Adrenal gland (tissue), 19 donors: ENCODE results near the gene KAZALD1. TPM values are rescaled to one million over a fixed set of nuclear protein-coding genes. Genes with fewer than 3 reads are reported as not detected.

Experiments
- DNase-seq, 7 donors: peaks; one replicate each; pipeline ENCODE4 v3.0.0-alpha.2; 2019 to 2020
- H3K27ac ChIP-seq, 5 donors: fragments of 200-600 bp; sonication (generic) in 4 of 5; 1 replicate in 3 of 5; 2 replicates in 2 of 5; pipeline versions ENCODE4 v1.5.1 to v1.8.0; 2016 to 2020; ENCODE audit warnings: mild to moderate bottlenecking in 1 of 5
- H3K27me3 ChIP-seq: fragments of 200-600 bp; 2 replicates; pipeline ENCODE4 v1.8.0; 2021
- H3K36me3 ChIP-seq, 2 donors: fragments of 200-600 bp; replicated peaks in 1 of 2; 1 replicate in 1 of 2; 2 replicates in 1 of 2; pipeline versions ENCODE4 v1.5.1 to v1.8.0; 2018 to 2022
- H3K4me1 ChIP-seq, 2 donors: fragments of 200-600 bp; replicated peaks in 1 of 2; 1 replicate in 1 of 2; 2 replicates in 1 of 2; pipeline versions ENCODE4 v1.5.1 to v1.8.0; 2018 to 2021
- H3K4me3 ChIP-seq, 4 donors: fragments of 200-600 bp; sonication (generic) in 3 of 4; one replicate each; pipeline ENCODE4 v1.5.1; 2016 to 2018
- H3K9me3 ChIP-seq, 3 donors: fragments of 200-600 bp; sonication (generic) in 1 of 3; replicated peaks in 1 of 3; 1 replicate in 2 of 3; 2 replicates in 1 of 3; pipeline versions ENCODE4 v1.5.1 to v1.8.0; 2016 to 2021
- CTCF ChIP-seq, 6 experiments: fragments of 450-650 bp in 4 of 6; fragments of 200-600 bp in 2 of 6; sonication (generic) in 1 of 6; IDR thresholded peaks; 1 replicate in 5 of 6; 2 replicates in 1 of 6; pipeline versions ENCODE4 v1.5.1 to v1.8.0; 2016 to 2021; ENCODE audit warnings: antibody characterized with exemption in 6 of 6, mild to moderate bottlenecking in 2 of 6, moderate library complexity in 1 of 6
- POLR2A ChIP-seq, 2 donors: fragments of 450-650 bp; IDR thresholded peaks; one replicate each; pipeline ENCODE4 v1.6.1; 2017; ENCODE audit warnings: antibody characterized with exemption in 2 of 2, mild to moderate bottlenecking in 2 of 2, moderate library complexity in 1 of 2
- WGBS, 4 donors: extraction: QIAGEN DNeasy Blood & Tissue Kit in 2 of 4; methylation state at CpG; one replicate each; pipeline versions ENCODE4 v1.1.5 to v1.1.7; 2013 to 2017; 5-methylcytosine and 5-hydroxymethylcytosine counted together
- intact Hi-C, 2 donors: fragments of 100-400 bp; cut with DNase I; formaldehyde crosslinking; loops; one replicate each; pipeline versions ENCODE4 v1.14.1 to v1.15.0; 2022 to 2023
- long read RNA-seq, 10 donors: library from polyadenylated mRNA in 3 of 10; unstranded in 2 of 10; stranded (forward) in 1 of 10; transcript quantifications; one replicate each; pipeline ENCODE4 v2.0.0 and lab custom pipeline, GENCODE V29; 2021 to 2026
- polyA plus RNA-seq, 3 donors: library from polyadenylated mRNA; stranded (reverse); fragments of 200-250 nt in 2 of 3; fragments of 350-450 nt in 1 of 3; fragmentation: Illumina TruSeq in 1 of 3; extraction: RNeasy Lipid Tissue Mini Kit (QIAGEN cat#74804) in 1 of 3; gene quantifications; one replicate each; pipeline ENCODE4 v1.2.3, GENCODE V29; 2013 to 2014
- total RNA-seq, 9 donors: library from RNA; depleted of rRNA in 4 of 9; stranded (reverse); fragments of >200 nt in 4 of 9; fragments of 120-200 nt in 1 of 9; fragmentation: NEBNext Ultra II Directional in 1 of 9; extraction: Animal tissue kit (Norgen Biotek cat#: 25700) in 1 of 9; gene quantifications; one replicate each; pipeline versions ENCODE4 v1.1.0 to v1.2.4, GENCODE V29; 2013 to 2023
- donor health status: healthy with polysubstance abuse.
- donor health status: Bipolar disorder and iron deficiency.
- donor health status: DM: yes; HTN: yes; CAD: no.
- donor health status: DM: no; HTN: no; CAD: no.
- donor health status: DM: no; HTN: no; CAD: no.
- donor health status: DM: yes; HTN: yes; CAD: no.

The KAZALD1 gene
- total RNA-seq (1 to 10 TPM; 1.3 to 5.4 (median 2.1) TPM), polyA plus RNA-seq (1 to 10 TPM in 2 of 3 donors, under 1 TPM in 1; 0.55 to 3.9 (median 2.9) TPM)
- long read RNA-seq, donor 1, result 0 reads
- long read RNA-seq, donor 2, result 0 reads
- long read RNA-seq, donor 3, partial matches to known transcripts, result 0 of 1 reads
- long read RNA-seq, donor 3, other reads (novel, unspliced or antisense), result 0 of 1 reads
- long read RNA-seq, donor 4, result 0 reads
- long read RNA-seq, donor 5, partial matches to known transcripts, result 0 of 2 reads
- long read RNA-seq, donor 5, other reads (novel, unspliced or antisense), result 1 of 2 reads
- long read RNA-seq, donor 6, partial matches to known transcripts, result 1 of 1 reads
- long read RNA-seq, donor 6, other reads (novel, unspliced or antisense), result 0 of 1 reads
- long read RNA-seq, donor 7, result 0 reads
- long read RNA-seq, donor 8, result 0 reads
- long read RNA-seq, donor 9, result 0 reads
- long read RNA-seq, donor 10, result 0 reads

GRCh38 chr10:101061624-101062231 is at the start of gene KAZALD1:
KAZALD1 (plus strand) TSS chr10:101061989; CDS start chr10:101062593, 604 bp downstream.
- peak within 1 kb of the TSS; percentile 91 to 99 (median 97) for H3K27ac ChIP-seq
- peaks cover 16% of the 10 kb centered on the region for H3K27me3 ChIP-seq
- intact Hi-C loops, result no loop called here
- no peaks in the 10 kb centered on the region for H3K9me3 ChIP-seq
- H3K4me3 ChIP-seq, result peak within 1 kb of the TSS; percentile 66 to 99 (median 84)
- DNase-seq, result peak in 5 of 7 donors; percentile 17 to 61 (median 35)
- H3K36me3 ChIP-seq, result no peaks in the 10 kb centered on the region
- TF ChIP-seq CTCF (IDR thresholded peaks at IDR 0.05) (no peak), POLR2A (IDR thresholded peaks at IDR 0.05) (no peak)
- WGBS, 4 donors, result 62 to 70% (median 66%) methylated on average over 30 to 31 of the region's 31 CpGs
- peaks cover 17 to 38% of the 10 kb centered on the region in 2 donors for H3K4me1 ChIP-seq

GRCh38 chr10:101012525-101013364 is 49.0 kb upstream of the KAZALD1 start:
- Histone ChIP-seq H3K27me3 (no peaks in the 10 kb centered on the region), H3K27ac (peak overlapping the region in 2 of 5 donors; percentile 50 to 56), H3K36me3 (no peaks in the 10 kb centered on the region), H3K4me3 (no peak overlapping the region), H3K9me3 (no peaks in the 10 kb centered on the region), H3K4me1 (peaks cover 0 to 10% of the 10 kb centered on the region in 2 donors)
- TF ChIP-seq CTCF (IDR thresholded peaks at IDR 0.05) (peak; percentile 79 to 99 (median 92)), POLR2A (IDR thresholded peaks at IDR 0.05) (no peak)
- DNase-seq, result peak; percentile 89 to 95 (median 93)
- WGBS, 4 donors, result 14 to 17% (median 17%) methylated on average over 14 of the region's 14 CpGs
- intact Hi-C loops, result no loop called here

- Histone ChIP-seq H3K4me1 (peaks cover 0 to 10% of the 10 kb centered on the region in 2 donors), H3K27ac (peak overlapping the region in 2 of 5 donors; percentile 50 to 56)
- WGBS, 4 donors, result 44 to 61% (median 54%) methylated on average over 9 of the region's 9 CpGs
Observed at GRCh38 chr10:101013365-101013825, 48.4 kb upstream of the KAZALD1 start.

More at GRCh38 chr10:101013365-101013825, 48.4 kb upstream of the KAZALD1 start:
- H3K36me3 ChIP-seq, result no peaks in the 10 kb centered on the region
- no peaks in the 10 kb centered on the region for H3K9me3 ChIP-seq
- intact Hi-C loops, result no loop called here
- H3K4me3 ChIP-seq, result no peak overlapping the region
- TF ChIP-seq POLR2A (IDR thresholded peaks at IDR 0.05), result no peak
- TF ChIP-seq CTCF (IDR thresholded peaks at IDR 0.05), result no peak
- H3K27me3 ChIP-seq, result no peaks in the 10 kb centered on the region
- DNase-seq, result no peak
